Endometrial microvascular endothelial cells (primary cell): ENCODE data around the gene ZNF189. TPM values are rescaled to one million over a fixed set of nuclear protein-coding genes. Genes with fewer than 3 reads are reported as not detected.

Source experiments
- in situ Hi-C: cut with HindIII; loops from 2 replicates; pipeline ENCODE4 v1.10.0; 2017; ENCODE audit warnings: low sequenced_read_pairs, low pct_unique_long_range_greater_than_20kb; ENCODE audit errors: inconsistent ontology term
- total RNA-seq: library from RNA; depleted of rRNA; stranded (reverse); fragments of >200 nt; gene quantifications from one replicate; pipeline ENCODE4 v1.2.3, GENCODE V29; 2015; ENCODE audit errors: inconsistent ontology term

Gene ZNF189
- total RNA-seq, 1 donor from 2014 or later = 8.3 TPM

DNA sequence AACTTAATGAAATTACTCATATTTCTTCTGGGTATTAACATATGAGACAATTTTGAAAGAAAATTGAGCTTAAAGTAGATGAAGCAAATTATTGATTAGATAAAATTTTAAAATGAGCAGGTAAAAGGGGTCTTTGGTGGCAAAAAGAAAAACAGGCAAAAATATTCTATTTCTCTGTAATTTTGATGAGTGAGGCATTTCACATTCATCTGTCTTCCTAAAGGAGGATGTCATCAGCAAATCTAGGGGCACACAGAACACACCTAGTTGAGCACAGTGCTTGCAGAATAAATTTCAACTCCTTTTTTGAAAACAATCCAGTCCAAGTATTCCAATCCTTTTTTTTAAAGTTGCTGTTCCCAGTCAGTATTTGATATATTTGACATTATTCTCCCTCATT lies 16.2 kb downstream of the ZNF189 start:
- in situ Hi-C loops = no loop called here

DNA sequence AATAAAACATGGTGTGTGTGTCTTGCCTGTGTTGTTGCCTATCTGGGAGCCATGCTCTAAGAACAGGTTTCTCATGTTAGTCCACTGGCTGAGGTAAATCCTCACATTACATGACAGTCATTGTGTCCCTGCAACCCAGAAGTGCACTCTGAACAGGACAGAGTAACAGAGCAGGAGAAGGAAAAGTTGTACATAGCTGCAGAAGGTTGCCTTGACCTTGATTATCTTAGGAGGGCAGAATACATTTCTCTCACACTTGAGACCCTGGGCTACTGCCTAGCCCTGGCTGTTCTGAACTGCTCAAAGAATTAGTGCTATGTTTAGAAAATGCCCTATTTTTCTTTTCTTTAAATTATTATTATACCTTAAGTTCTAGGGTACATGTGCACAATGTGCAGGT lies 16.9 kb downstream of the ZNF189 start:
- in situ Hi-C loops = no loop called here

DNA sequence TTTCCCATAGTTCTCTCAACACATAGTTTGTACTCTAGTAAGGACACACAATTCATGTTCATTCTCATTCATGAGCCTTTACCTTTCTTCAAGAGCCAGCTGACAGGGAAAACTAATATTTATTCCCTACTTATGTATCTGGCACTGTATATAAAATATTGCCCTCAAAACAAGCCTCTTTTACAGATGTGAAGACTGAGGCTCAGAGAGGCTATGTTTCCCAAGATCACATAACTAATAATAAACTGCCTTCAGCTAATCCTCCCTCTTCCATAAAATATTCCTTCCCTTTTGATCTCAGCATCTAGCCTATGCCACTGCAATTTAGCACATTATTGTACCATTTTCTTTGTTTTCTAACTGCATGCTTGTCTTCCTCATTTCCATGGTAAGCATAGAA lies 18.7 kb downstream of the ZNF189 start:
- in situ Hi-C loops = no loop called here

DNA sequence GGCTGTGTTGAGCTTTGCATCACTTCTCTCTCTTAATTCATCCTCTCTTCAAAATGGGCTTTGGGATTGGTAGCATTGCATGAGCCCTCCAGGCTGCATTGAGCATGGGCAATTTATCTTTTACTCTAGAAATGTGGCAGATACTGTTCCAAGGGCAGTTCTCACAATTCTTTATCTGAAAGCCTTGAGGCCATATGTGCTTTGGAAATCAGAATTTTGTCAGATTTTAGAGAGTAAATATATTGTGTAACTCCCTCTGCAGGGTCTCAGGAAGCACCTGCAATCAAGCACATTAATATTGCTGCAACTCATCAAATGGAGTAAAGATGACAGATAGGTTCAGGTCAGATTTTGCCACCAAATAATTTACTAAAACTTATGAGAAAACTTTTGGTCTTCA lies 19.3 kb downstream of the ZNF189 start:
- in situ Hi-C loops = no loop called here

GRCh38 chr9:101418518-101419430 lies 20.1 kb downstream of the ZNF189 start:
- in situ Hi-C loops = no loop called here

DNA sequence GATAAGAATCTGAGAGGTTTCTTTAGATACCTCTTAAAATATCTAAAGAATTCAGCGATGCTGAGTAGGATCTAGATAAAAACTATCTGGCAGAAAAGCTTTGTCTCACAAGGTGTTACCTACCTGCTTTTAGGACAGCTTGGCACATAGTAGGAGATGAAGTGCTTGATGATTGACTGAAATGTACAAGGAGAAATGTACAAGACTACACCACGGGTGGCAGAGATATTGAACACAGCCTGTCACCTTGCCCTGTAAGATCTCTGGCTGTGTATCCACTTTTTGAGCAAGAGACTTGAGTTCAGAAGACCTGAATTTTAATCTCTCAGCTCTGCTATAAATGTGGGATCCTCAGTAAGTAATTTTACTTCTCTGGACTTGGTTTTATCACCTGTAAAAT lies 21.2 kb downstream of the ZNF189 start:
- in situ Hi-C loops = no loop called here

DNA sequence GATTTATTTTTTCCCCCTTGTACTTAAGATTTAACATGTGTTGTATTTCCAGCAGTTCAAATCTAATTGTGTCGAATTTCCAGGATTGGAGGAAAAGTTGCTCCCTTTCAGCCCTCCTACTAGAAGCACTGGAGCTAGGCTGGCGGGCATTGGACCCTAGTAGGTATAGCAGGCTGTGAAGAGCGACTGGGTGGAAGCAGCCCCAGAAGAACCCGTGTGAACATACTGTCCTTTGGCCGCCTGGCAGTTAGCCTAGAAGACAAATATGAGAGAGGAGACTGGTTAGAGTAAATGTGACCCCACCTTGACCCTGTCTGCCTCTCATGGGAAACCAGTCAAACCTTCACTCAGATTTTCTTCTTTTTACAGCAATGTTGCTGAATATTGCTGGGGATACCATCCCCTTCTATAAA lies 23.0 kb downstream of the ZNF189 start:
- in situ Hi-C loops = no loop called here

- in situ Hi-C loops = no loop called here
These were observed 28.7 kb downstream of the ZNF189 start for GRCh38 chr9:101427358-101427757.

DNA sequence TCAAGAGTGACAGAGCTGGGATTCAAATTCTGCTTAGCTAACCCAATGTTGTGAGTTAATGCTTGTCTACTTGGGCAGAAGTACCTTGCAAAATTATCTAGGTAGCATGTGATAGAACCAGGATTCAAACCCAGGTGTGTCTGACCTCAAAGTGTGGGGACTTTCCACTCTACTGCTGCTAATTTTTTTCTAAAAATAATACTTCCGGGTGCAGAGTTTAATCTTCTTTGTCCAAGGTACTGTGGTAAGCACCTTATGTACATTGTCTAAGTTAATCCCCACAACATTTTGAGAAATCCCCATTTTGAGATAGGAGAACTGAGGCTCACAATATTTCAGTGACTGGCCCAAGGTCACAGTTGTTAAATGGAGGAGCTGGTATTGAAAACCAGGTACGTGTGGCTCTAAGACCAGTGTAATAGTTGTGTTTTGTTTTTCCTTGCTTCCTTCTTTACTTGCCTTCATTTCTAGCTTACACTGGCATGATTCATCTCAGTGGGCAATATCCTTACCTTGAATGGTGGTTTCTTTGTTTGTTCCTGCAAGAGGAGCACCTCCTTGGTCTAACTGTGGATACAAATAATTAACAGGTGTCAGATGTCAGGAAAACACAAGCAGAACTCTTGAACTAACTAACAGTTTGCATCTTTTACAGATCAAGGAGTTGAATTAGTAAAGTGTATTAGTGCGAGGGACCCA lies 29.5 kb downstream of the ZNF189 start:
- in situ Hi-C loops = no loop called here

GRCh38 chr9:101428909-101429308 lies 30.3 kb downstream of the ZNF189 start:
- in situ Hi-C loops = no loop called here

- in situ Hi-C loops = no loop called here
These were observed 31.1 kb downstream of the ZNF189 start for GRCh38 chr9:101429736-101430135.

- in situ Hi-C loops = no loop called here
These were observed 33.5 kb downstream of the ZNF189 start for GRCh38 chr9:101432171-101432570.

DNA sequence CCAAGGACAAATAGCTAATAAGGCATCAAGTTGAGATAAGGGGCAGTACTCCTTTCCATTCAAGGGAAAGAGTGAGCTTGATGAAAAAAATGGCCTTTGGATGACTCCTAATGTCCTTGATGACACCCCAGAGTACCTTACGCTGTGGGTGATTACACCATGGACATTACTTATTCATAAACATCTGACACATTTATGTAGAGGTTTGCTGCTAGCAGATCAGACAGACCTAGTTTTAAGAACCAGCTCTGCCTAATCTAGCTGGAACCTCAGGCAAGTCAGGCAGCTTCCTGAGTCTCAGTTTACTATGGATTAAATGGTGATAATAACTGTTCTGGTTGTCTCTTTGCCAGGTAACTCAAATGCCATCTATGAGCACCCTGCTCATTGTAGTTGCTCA lies 34.1 kb downstream of the ZNF189 start:
- in situ Hi-C loops = no loop called here

DNA sequence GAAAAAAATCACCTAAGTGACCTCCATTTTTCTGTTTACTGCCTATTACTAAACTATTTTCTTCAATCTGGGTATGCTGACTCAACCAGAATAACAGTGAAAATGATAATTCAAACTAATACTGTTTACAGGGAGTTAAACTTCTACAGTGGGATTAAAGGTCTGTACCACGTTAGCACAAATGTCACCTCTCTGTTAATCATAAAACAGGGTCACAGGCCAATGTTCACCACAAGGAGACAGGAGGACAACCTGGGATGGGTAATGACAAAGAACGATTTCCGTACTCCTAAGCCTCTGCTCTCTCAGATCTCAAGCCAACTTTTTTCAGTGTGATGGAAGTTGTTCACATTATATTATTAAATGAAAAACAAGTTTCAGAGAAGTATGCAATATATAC lies 34.6 kb downstream of the ZNF189 start:
- in situ Hi-C loops = no loop called here

DNA sequence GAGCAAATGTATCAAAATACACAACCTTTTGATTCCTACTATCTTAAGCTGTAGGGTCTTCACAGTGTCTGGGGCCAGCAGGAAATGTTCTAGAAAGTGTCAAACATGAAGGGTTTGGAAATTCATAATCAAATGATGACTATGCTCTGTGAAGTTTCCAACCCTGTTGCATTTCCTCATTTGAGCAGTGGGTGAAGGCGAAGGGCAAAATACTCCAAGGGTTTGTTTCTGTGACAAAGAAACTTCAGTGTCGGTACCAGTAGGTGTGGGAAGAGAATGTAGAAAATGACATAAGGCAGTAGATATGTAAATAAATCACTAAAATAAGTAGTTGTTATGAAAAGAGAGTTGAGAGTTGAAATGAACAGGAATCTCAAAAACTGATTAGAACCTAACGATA lies 36.3 kb downstream of the ZNF189 start:
- in situ Hi-C loops = no loop called here

- in situ Hi-C loops = no loop called here
These were observed 37.0 kb downstream of the ZNF189 start, which contains the start of gene ALDOB for GRCh38 chr9:101435601-101436079. Gene ALDOB, minus strand, starts transcription at chr9:101435774. Its CDS starts 4,887 bp downstream, at chr9:101430887.

DNA sequence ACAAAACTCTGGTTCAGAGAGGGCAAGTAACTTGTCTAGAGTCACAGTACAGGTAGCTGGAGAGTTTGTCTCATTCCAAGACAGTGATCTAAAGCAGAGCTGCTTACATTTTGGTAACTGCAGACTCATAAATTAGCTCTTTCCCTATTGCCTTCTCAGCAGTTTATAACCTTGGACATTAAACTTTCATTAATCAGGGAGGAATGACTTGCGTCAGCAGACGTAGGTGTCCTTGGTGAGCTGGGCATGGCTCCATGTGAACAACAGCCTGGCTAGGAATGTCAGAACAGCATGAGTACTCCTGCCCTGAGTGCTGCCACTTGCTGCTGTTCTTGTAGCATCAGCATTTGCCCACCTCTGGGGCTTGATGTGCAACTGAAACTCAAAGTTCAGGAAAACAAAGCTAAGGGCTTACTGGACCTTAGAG lies 39.2 kb downstream of the ZNF189 start:
- in situ Hi-C loops = no loop called here

GRCh38 chr9:101438523-101438922 lies 39.9 kb downstream of the ZNF189 start:
- in situ Hi-C loops = no loop called here

DNA sequence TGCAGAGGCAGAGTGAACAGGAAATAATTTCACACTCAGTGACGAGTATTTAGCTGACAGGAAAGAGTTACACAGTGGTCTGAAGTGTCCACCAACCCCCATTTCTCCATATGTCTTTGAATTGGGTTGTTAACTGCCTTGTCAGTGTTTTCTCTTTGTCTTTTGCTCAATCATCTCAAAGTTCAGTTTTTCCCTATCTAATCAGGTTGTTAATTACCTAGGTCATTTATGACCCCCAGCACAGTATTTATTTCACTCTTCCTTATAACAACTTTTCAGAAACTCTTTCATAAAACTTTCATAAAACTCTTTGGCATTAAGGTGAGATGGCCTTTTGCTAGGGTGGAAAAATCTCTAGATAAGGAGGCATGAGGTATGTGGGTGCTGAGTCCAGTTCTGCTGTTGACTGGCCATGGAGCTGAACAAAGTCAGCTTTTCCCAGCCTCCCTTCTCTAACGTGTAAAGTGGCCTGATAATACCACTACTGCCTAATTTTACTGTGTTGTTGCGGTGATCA lies 42.1 kb downstream of the ZNF189 start:
- in situ Hi-C loops = no loop called here

DNA sequence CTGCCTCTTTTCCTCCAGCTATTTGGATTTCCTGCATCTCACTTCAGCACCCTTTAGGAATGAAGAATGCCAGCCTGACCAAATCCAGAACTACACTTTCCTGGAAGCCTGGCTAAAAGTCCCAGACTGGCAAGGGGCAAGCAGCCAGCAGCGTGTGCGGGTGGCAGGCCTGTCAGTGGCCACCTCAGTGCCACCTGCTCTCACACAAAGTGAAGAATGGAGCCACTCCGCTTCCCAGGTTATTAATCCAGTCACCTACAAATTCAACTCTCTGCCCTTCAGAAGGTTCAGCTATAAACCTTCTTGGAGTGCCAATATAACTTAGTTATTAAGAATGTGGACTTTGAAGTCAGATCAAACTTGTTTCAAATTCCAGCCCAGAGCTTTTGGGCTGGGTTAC lies 43.7 kb downstream of the ZNF189 start:
- in situ Hi-C loops = no loop called here
